NCI-H2171 treated with DMSO at 0.1 percent for 48 hours (cell line): ENCODE results near the gene KIAA1755.
A peak's percentile ranks its signal among the peaks of the same experiment; 100 is the strongest.

Source experiments
- DNase-seq: peaks from one replicate; lab custom pipeline; 2025; lab: John Stamatoyannopoulos, UW

KIAA1755 gene

DNA sequence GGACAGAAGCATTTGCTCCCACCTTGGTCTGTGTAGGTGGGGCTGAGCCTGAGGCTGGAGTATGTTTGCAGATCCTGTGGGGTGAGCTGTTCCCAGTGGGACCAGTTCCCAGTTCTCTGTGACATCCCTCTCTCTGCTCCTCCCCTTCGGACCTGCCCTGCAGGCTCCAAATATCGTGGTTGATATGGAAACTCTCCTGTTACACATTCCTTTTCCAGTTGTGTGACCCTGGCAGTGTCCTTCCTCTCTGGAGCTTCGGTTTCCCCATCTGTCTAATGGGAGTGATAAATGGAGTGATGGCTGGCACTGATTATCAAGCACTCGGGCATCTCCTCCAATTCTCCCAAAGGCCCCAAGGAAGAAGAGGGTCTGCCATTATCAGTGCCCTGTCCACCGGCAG lies 79.8 kb downstream of the KIAA1755 start:
- DNase-seq, result no peak

DNA sequence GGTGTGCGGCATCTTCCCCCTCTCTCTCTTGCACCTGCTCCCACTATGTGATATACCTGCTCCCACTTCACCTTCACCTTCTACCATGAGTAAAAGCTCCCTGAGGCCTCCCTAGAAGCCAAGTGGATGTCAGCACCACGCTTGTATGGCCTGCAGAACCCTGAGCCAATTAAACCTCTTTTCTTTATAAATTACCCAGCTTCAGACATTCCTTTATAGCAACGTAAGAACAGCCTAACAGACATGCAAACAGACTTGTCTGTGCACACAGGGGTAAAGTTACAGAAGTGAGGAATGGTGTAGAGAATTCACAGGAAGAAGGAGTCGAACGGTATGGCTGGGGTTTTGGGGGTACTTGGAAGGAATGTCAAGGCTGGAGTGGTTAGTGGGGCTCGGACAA lies 80.7 kb downstream of the KIAA1755 start:
- DNase-seq, result no peak

GRCh38 chr20:38178581-38178980 lies 82.0 kb downstream of the KIAA1755 start:
- DNase-seq, result no peak

DNA sequence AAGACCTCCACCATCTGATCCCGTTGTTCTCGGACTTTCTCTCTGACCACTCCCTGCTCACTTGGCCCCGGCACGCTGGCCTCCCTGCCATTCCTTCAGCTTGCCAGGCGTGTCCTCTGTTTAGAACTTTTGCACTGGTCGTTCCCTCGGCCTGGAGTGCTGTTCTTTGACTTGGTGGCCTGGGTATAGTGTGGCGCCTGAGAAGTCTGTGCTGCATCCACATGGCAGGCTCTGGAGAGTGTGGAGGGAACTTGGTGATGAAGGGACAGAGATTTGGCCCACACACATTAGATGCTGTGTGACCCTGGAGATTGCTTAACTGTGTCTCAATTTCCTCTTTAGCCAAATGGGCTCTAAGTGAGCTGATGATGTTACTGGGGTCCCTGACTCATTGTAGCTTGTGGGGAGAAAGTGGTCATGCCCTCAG lies 82.5 kb downstream of the KIAA1755 start:
- no peak for DNase-seq

- no peak for DNase-seq
These were observed 83.3 kb downstream of the KIAA1755 start for GRCh38 chr20:38177201-38177600.

DNA sequence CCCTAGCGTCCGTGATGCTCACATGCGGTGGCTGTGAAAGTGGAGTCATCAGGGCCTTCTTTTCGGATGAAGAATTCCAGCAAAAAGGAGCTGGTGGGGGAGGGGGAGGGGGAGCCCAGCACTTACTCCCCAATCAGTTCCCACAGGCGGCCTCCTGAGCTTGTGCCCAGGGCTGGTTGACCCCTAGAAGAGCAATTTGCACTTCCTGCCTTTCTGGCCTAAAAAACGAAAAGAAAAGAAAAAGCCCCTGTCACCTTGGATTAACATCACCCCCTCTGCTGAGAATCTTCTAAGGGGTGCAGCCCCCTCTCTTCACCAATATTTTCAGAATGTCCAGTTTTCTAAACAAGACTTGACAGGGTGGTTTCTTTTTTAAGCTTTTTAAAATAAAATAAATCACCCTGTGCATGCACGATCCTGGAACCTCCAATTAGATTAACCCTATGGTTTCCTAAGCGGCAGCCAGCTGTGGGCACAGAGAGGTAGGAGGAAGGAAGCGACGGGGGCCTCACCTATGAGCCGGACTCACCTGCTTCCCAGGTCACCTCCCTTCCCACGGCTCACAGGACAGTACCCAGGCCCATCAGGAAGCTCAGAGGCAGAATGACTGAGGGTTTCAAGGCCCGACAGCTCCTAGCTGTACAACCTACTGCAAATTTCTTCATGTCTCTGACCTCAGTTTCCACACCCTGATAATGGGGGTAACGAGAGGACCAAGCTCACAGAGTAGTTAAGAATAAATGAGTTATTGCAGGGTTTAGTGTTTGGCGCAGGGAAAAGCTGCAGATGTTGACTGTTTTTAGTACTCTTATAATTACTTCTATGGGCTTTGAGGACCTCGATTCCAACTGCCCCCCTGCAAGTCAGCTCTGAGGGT lies 85.0 kb downstream of the KIAA1755 start:
- DNase-seq, result no peak

DNA sequence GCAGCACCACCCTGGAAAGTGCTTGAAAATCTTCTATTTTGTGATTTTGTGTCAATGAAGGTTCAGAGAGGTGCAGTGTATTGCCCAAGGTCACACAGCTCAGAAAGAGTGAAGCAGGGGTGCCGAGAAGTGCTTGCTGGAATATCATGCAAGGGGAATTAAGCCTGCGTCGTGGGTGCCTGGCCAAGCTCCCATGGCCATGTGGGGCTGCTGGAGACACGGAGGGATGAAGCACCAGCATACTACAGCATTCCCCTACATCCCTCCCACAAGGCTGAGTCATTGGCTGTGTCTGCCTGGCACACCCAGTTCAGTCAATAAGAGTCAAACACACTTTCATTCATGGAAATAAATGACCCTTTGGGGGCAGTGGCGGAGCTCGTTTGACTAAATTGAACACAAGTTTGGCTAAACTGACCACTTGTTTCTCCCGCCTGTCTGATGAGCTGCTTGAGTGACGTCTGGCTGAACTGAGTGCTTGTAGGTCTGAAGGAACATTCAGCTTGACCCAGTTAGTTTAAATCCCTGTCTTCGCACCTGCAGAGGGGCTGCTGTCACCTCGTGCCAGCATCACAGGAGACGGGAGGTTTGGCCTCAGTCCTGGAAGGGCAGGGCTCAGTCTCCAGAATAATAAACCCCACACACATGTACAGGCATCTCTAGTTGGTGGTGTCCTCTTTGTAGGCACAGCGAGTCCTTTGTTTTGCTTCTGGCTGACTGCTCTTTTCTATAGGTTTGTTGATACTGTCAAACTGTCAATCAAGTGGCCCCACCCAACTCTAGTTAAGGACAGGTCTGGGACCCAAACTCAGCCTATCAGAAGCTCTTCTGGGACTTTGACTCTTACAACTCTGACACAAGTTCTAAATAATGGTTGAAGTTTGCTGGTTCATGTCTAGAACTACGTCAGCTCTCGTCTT lies 87.0 kb downstream of the KIAA1755 start:
- no peak for DNase-seq

- no peak for DNase-seq
These were observed 88.1 kb downstream of the KIAA1755 start for GRCh38 chr20:38172408-38172807.

GRCh38 chr20:38171675-38172043 lies 88.9 kb downstream of the KIAA1755 start:
- DNase-seq, result no peak

GRCh38 chr20:38170826-38171674 lies 89.5 kb downstream of the KIAA1755 start:
- peak; percentile 17 for DNase-seq

GRCh38 chr20:38170219-38170825 lies 90.2 kb downstream of the KIAA1755 start:
- no peak for DNase-seq

DNA sequence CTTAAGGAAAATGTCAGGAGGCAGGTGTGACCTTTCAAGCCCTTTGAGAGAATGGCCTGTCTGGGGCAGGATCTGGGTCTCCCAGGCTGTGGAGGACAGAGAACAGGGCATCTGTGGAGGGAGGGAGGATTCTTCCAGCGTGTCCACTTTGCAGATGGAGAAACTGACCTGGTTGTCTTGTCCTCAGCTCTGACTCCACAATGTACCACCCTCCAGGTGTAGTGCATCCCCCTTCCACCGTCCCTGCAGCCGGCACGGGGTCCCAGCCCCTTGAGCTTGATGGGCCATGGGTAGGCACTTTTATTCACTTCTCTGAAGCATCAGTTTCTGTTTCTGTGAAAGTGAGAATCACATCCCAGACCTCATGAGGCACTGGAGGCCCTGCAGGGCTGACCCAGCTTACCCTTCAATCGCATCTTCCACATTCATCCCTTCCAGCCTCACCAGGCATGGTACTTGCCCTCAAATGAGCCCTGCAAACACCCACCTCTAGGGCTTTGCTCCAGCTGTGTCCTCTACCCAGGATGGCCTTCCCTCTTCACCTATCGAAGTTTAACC lies 90.8 kb downstream of the KIAA1755 start:
- no peak for DNase-seq

DNA sequence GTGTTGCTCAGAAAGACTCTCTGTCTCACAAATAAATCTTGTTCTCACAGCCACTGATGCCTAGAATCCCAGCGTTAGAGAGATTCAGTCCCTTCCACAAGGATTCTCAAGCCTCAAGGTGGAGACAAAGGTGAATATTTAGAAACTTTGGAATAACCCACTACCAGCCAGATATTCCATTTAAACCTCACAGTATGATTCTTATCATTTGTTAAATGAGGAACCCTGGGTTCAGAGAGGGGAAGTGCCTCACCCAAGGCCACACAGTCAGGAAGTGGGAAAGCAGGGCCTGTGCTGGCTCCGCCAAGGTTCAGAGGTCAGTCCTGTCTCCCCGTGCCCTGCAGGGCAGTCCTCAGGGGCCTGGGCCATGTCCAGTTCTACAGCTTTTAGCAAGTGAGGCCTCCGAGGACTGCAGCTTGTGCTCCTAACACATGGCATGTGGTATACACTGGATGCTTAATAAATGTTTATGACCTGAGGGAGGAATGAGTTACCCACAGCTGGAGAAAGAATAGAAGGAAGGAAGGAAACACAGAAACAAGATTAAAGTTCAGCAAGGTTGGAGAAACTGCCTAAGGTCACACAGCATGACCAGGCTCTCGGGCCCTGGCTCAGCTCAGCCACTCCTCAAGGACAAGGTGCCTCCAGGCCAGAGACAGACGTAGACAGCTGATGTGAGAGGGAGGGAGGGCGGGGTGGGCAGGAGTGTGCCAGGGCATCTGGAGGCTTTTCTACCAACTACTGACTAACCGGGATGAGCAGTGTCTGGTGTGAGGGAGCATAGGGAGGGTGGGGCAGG lies 91.5 kb downstream of the KIAA1755 start:
- no peak for DNase-seq

- DNase-seq, result no peak
These were observed 92.4 kb downstream of the KIAA1755 start for GRCh38 chr20:38167851-38168760.

DNA sequence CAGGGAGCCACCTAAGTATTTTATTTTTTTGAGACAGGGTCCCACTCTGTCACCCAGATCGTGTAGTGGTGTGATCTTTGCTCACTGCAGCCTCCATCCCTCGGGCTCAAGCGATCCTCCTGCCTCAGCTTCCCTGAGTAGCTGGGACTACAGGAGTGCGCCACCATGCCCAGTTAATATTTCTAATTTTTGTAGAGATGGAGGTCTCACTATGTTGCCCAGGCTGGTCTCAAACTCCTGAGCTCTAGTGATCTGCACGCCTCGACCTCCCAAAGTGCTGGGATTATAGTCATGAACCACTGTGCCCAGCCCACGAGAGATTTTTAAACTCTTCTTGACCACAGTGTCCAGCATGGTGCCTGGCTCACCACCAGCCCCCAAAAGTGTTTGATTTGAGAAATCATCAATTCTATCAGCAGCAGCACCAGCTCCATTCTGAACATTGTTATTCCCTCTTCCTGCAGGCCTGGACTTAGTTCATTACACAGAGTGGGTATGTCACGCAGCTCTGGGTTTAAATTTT lies 93.1 kb downstream of the KIAA1755 start:
- DNase-seq, result no peak

DNA sequence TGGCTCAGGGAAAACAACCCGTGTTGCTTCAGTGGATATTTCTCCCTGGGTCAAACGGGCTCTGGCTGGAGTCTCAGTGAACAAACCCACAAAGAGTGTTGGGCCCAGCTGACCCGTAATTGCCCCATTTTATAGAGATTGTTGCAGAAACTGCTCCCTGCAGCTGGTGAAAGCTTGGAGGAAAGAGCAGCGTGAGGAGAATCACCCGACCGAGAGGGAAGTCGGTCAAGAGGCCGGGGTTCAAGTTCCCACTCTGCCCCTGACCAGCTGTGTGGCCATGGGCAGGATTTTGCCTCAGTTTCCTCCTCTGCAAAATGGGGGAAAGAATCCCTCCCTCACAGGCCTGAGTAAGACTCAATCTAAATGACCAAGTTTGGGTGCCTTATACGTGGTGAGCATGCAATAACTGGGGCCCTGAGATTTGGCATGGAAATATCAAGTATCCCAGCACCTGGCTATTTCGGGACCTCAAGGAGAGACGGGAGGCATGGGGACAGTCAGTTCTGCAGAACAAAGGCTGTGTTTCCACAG lies 93.8 kb downstream of the KIAA1755 start:
- DNase-seq, result no peak

DNA sequence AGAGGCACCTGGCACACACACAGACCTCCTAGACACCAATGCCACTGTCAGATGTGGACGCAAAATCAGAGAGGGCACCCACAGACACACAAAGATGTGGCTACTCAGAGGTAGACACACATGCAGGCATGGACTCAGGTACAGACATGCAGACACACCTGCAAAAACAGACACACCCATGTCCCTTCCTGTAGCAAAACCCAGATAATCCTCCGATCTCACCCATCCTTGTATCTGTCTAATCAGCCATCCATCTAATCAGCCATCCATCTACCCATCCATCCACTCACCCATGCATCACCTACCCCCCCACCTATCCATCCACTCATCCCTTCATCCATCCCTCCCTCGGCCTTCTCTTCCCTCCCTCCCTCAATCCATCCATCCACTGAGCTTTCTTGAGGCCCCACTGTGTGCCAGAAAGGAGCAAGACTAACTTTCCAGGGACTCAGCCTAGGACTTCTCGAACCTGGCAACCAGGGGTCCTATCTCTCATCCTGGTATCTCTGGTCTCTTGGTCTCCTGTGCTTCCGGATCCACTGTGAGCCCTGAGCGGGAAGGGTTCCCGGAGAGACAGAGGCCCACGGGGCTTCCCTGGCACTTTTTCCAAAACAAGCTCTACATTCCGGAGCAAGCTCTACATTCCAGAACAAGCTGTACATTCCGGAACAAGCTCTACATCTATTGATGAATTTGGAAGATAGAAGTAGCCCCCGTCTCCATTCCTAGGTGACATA lies 94.4 kb downstream of the KIAA1755 start:
- DNase-seq, result no peak
